ENCODE results near the gene PPT2.

- no peak for TF ChIP-seq CTCF (IDR thresholded peaks at IDR 0.05)
- TF ChIP-seq POLR2AphosphoS5 (IDR thresholded peaks at IDR 0.05) = no peak
These were observed 40.4 kb downstream of the PPT2 start for GRCh38 chr6:32194388-32194787.

Data from gastroesophageal sphincter (tissue), 3 donors.